Small intestine (tissue), 7 donors: Measurements from ENCODE around the gene AQP6. TPM values are rescaled to one million over a fixed set of nuclear protein-coding genes. Genes with fewer than 3 reads are reported as not detected.

Experiments used
- DNase-seq, 2 donors: peaks; one replicate each; pipeline versions ENCODE4 v3.0.0 to v3.0.0-alpha.2; 2013
- FAIRE-seq: peaks from 2 replicates; lab custom pipeline; 2012; peaks lifted over from hg19 to GRCh38; lab: Jason Lieb, UNC
- H3K27ac ChIP-seq, 3 donors: one replicate each; pipeline ENCODE4 v1.5.1; 2013; ENCODE audit warnings: low read length in 2 of 3, mild to moderate bottlenecking in 2 of 3, control low read depth in 1 of 3, inconsistent platforms in 1 of 3, low read depth in 1 of 3, moderate library complexity in 1 of 3
- H3K27me3 ChIP-seq, 3 donors: one replicate each; pipeline ENCODE4 v1.6.1; 2013; ENCODE audit warnings: low read length in 3 of 3, inconsistent platforms in 1 of 3; ENCODE audit not compliant: control insufficient read depth in 3 of 3, insufficient read depth in 3 of 3
- H3K36me3 ChIP-seq, 3 donors: one replicate each; pipeline ENCODE4 v1.6.1; 2013; ENCODE audit warnings: low read length in 3 of 3, inconsistent platforms in 1 of 3, low read depth in 1 of 3, mild to moderate bottlenecking in 1 of 3, moderate library complexity in 1 of 3; ENCODE audit not compliant: control insufficient read depth in 3 of 3, insufficient read depth in 2 of 3
- H3K4me1 ChIP-seq, 3 donors: one replicate each; pipeline ENCODE4 v1.6.1; 2013; ENCODE audit warnings: low read length in 2 of 3, inconsistent platforms in 1 of 3, low read depth in 1 of 3, mild to moderate bottlenecking in 1 of 3, moderate library complexity in 1 of 3; ENCODE audit not compliant: control insufficient read depth in 3 of 3, insufficient read depth in 2 of 3
- H3K4me3 ChIP-seq, 3 donors: one replicate each; pipeline ENCODE4 v1.5.1; 2013; ENCODE audit warnings: low read length in 3 of 3, control low read depth in 1 of 3, inconsistent platforms in 1 of 3, low read depth in 1 of 3, mild to moderate bottlenecking in 1 of 3, moderate library complexity in 1 of 3
- H3K9me3 ChIP-seq, 2 donors: one replicate each; pipeline ENCODE4 v1.6.1; 2013; ENCODE audit warnings: low read depth in 1 of 2, low read length in 1 of 2; ENCODE audit not compliant: control insufficient read depth in 2 of 2, insufficient read depth in 1 of 2
- WGBS, 3 donors: extraction: QIAGEN DNeasy Blood & Tissue Kit; methylation state at CpG; one replicate each; pipeline ENCODE4 v1.1.7; 2013; 5-methylcytosine and 5-hydroxymethylcytosine counted together
- polyA plus RNA-seq, 4 donors: library from polyadenylated mRNA; stranded (reverse) in 3 of 4; unstranded in 1 of 4; fragments of 200-250 nt in 3 of 4; fragments of 120-200 nt in 1 of 4; gene quantifications; one replicate each; pipeline versions ENCODE4 v1.2.1 to v1.2.3, GENCODE V29; 2013
- donor health status: healthy with polysubstance abuse.
- donor health status: control.
- donor health status: control.
- donor health status: Bipolar disorder and iron deficiency.
- donor health status: healthy.

The AQP6 gene
- polyA plus RNA-seq, 4 donors, result 0.09 to 0.31 TPM; not detected in 2

DNA sequence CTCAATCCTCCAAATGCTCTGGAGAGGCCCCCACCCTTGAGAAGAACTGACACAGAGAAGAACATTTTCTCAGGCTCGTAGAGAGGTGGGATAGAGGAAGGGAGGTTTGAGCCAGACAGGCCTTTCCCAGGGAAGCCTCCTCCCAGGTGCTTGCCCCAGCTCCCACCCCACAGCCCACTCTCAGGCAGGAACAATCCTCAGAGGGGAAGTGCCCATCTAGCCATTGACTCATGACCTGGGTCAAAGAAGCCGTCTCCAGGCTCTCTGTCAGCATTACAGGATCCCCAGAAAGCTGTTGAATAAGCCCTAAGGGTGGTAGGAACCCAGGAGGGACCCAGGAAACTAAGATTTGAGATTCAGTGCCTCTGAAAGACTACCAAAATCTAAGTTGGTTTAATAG is 3.8 kb downstream of the AQP6 start:
- H3K27me3 ChIP-seq, result no peaks in the 10 kb centered on the region
- no peaks in the 10 kb centered on the region for H3K36me3 ChIP-seq
- no peak for FAIRE-seq
- H3K9me3 ChIP-seq, result no peaks in the 10 kb centered on the region
- H3K4me1 ChIP-seq, result peaks cover 0 to 35% (median 0%) of the 10 kb centered on the region in 3 donors
- H3K4me3 ChIP-seq, result no peak overlapping the region
- WGBS, 3 donors, result 81 to 89% (median 84%) methylated on average over 2 of the region's 2 CpGs
- H3K27ac ChIP-seq, result no peak overlapping the region
- no peak for DNase-seq

DNA sequence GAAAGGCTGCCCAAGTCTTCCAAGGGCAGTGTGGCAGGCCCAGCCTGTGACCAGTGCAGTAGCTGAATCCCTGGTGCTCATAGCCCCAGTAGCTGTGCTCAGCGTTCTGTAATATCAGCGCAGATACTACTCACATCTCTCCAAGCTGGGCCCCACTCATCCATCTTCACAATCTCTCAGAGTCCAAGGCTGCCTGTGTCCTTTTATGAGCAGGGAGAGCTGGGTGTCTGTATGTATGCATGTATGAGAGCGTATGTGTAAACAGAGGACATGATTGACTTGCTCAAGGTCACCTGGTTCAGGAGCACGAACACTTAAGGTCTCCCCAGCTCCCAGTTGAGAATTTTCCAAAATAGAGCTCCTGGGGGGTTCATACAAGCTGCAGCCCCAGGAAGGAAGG is 5.4 kb downstream of the AQP6 start:
- whole genome bisulfite sequencing, 3 donors, result 77 to 80% (median 79%) methylated on average over 4 of the region's 4 CpGs
- H3K4me1 ChIP-seq, result peaks cover 0 to 33% (median 0%) of the 10 kb centered on the region in 3 donors
- FAIRE-seq (no peak), DNase-seq (no peak)
- no peaks in the 10 kb centered on the region for H3K9me3 ChIP-seq
- no peaks in the 10 kb centered on the region for H3K27me3 ChIP-seq
- H3K4me3 ChIP-seq, result no peak overlapping the region
- H3K27ac ChIP-seq, result peak overlapping the region in 1 of 3 donors; percentile 21
- no peaks in the 10 kb centered on the region for H3K36me3 ChIP-seq

GRCh38 chr12:49979016-49979586 is 6.4 kb downstream of the AQP6 start:
- H3K27me3 ChIP-seq, result no peaks in the 10 kb centered on the region
- H3K27ac ChIP-seq, result no peak overlapping the region
- H3K36me3 ChIP-seq, result no peaks in the 10 kb centered on the region
- DNase-seq, result no peak
- peaks cover 0 to 29% (median 0%) of the 10 kb centered on the region in 3 donors for H3K4me1 ChIP-seq
- H3K4me3 ChIP-seq, result no peak overlapping the region
- no peaks in the 10 kb centered on the region for H3K9me3 ChIP-seq
- 81 to 89% (median 81%) methylated on average over 10 of the region's 10 CpGs for WGBS, 3 donors
- FAIRE-seq, result no peak

GRCh38 chr12:49979791-49980190 is 7.0 kb downstream of the AQP6 start:
- Histone ChIP-seq H3K4me1 (peaks cover 0 to 28% (median 0%) of the 10 kb centered on the region in 3 donors), H3K9me3 (no peaks in the 10 kb centered on the region), H3K27me3 (no peaks in the 10 kb centered on the region), H3K27ac (no peak overlapping the region), H3K36me3 (no peaks in the 10 kb centered on the region), H3K4me3 (no peak overlapping the region)
- 85 to 90% (median 88%) methylated on average over 3 of the region's 3 CpGs for WGBS, 3 donors
- DNase-seq, result no peak
- no peak for FAIRE-seq

DNA sequence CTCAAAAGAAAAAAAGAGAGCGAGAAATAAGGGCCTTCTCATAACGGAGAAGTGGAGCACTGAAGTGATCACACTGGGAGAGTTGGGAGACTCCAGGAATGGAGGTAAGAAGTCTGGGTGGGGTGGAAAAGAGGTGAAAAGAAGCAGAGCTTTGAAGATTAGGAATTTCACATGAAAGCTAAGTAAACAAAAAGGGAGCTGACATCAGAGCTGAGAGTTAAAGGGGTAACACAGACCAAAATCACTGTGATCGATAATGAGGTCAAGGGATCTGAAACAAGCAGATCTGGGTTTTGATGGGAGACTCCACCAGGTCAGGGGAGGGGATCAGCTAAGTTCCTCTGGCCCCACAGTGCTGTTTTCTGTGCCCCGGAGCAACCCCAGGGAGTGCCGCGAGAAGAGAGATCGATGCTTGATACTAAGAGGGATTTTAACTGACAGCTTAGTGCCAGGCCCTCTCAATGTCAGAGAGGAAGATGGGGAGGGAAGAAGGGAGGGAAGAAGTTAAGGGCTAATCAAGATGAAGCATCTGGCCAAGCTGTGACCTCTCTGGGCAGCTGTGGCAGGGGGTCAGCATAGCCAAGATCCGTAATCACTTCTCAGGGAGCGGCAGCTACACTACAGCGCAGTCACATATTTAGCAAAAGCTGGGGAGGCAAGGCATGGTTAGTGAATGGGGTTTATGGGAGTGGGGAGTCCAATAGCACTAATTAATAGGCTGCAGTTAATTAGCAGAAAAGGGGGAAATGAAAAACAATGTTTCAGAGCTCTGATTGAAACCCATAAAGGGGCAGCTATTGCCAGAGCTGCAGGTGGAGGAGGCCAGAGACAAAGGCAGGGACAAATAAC is 8.0 kb downstream of the AQP6 start:
- H3K4me3 ChIP-seq, result no peak overlapping the region
- DNase-seq, result no peak
- H3K4me1 ChIP-seq, result peaks cover 0 to 20% (median 0%) of the 10 kb centered on the region in 3 donors
- FAIRE-seq, result no peak
- no peaks in the 10 kb centered on the region for H3K9me3 ChIP-seq
- no peaks in the 10 kb centered on the region for H3K27me3 ChIP-seq
- no peaks in the 10 kb centered on the region for H3K36me3 ChIP-seq
- 92 to 95% (median 95%) methylated on average over 10 of the region's 10 CpGs for WGBS, 3 donors
- no peak overlapping the region for H3K27ac ChIP-seq

DNA sequence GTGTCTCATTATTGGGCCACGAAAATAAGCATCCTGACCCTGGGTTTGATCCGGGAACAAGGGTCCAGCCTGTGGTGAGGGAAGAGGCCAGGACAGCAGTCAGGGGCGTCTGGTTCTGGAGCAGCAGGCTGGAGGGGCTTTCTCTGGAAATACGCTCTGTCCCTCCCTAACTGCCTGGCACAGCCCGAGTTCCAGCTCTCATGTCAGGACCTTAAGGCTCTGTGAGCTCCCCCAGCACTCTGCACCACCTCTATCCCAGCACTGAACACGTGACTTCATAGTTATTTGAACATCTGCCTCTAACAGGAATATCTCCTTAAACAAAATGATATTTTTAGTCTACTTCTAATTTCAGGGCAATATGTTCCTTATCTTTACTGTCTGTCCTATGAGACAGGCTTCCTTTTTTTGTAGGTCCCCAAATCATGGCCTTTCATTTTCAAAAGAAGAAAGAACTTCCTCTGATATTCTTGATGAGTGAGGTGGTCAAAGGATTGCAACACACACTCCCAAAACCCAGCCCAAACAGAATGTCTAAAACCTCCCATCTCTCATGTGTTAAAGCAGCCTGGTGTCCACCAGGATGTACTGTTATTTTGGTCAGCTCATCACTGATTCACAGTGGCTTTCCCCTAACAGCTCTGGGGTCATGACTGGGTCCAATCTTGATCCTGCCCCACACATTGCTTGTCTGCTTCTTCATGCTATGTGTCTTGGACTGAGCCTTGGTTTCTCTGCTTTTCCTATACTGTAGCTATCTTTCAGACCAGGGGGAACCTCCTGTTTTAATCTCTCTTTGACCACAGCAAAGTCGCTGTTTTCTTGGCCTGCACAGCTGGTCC is 9.7 kb downstream of the AQP6 start:
- WGBS, 3 donors, result 89 to 95% (median 91%) methylated on average over 7 of the region's 7 CpGs
- no peak for FAIRE-seq
- peaks cover 0 to 2% (median 0%) of the 10 kb centered on the region in 3 donors for H3K36me3 ChIP-seq
- no peak overlapping the region for H3K27ac ChIP-seq
- no peaks in the 10 kb centered on the region for H3K27me3 ChIP-seq
- peaks cover 0 to 18% (median 0%) of the 10 kb centered on the region in 3 donors for H3K4me1 ChIP-seq
- no peak for DNase-seq
- H3K9me3 ChIP-seq, result no peaks in the 10 kb centered on the region
- H3K4me3 ChIP-seq, result no peak overlapping the region

DNA sequence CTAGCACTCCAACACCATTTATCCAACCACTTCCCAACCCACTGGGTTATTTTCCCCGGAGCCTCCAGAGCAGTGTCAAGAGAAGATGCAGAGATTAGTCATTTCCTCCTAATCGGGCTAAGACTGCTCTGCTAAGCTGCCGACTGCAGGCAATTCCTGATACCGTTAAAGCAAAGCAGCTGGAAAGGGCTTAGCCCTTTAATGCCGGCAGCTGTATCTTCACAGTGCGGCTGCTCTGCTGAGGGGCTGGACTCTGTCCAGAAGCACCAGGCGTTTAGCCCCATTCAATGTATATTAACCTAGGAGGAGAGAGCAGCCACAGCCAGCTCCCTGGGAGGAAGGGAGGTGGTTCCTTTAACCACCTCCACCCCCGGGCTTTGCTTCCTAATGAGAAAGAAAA is 11.1 kb downstream of the AQP6 start:
- 4 to 13% (median 12%) methylated on average over 8 of the region's 8 CpGs for WGBS, 3 donors
- H3K4me3 ChIP-seq, result no peak overlapping the region
- H3K27me3 ChIP-seq, result no peaks in the 10 kb centered on the region
- peaks cover 0 to 18% (median 0%) of the 10 kb centered on the region in 3 donors for H3K4me1 ChIP-seq
- peaks cover 0 to 2% (median 0%) of the 10 kb centered on the region in 3 donors for H3K36me3 ChIP-seq
- peak overlapping the region in 1 of 3 donors; percentile 56 for H3K27ac ChIP-seq
- FAIRE-seq, result no peak
- peak; percentile 11 to 65 for DNase-seq
- no peaks in the 10 kb centered on the region for H3K9me3 ChIP-seq
